Measurements from ENCODE around the gene AMN1. TPM values are rescaled to one million over a fixed set of nuclear protein-coding genes. Genes with fewer than 3 reads are reported as not detected.
"Not testable (repeated sequence)": the region's sequence is repeated elsewhere in the genome, so short reads cannot be mapped to it uniquely, and the experiment has no call there.

AMN1 gene
- total RNA-seq, 1 donor from 2014 or later: 9.8 TPM

DNA sequence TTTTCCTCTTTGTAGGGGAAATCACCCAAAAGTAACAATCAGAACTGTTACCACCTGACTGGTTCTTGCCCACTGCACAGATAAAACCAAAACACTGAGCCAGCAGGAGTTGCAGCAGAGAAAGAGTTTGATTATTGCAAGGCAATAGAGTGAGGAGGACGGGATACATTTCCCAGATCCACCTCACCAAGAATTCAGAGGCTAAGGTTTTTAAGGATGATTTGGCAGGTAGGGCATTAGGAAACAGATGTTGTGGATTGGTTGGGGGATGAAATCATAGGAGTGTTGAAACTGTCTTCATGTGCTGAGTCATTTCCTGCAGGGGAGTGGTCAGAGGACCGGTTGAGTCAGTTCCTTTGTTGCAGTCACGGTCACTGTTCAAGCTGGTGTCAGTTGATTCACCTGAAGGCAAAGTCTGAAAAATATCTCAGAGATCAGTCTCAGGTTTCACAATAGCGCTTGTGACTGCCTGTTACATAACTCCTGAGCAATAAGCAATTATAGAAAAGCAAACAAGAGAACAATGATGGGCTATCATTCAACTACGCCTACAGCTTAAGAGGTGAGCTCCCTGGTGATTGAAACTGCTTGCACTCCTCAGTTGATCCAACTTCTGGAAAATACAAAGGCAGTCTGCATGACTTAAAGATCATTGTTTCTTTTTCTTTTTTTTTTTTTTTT, 20.3 kb upstream of the AMN1 start:
- no peak for TF ChIP-seq CTCF (conservative IDR thresholded peaks at IDR 0.05; ENCODE audit: low read depth, low read length)
- H3K4me3 ChIP-seq (ENCODE audit: low read depth, low read length): no peak overlapping the region
- peak; percentile 99 for DNase-seq (ENCODE audit: low read depth)

DNA sequence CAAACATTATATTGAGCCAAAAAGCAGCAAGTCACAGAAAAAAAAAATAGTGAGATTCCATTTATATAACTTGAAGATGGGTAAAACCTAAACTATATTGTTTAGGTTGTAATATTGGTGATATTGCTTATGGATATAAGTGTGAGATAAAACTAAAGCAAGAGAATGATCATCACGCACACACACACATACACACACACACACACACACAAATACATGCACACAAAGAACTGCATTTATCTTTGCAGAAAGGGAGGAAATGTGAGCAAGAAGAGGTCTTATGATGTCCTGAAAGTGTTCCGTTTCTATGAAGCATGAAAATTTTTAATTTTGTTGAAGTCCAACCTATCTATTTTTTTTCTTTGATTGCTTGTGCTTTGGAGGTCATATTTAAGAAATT, 16.4 kb upstream of the AMN1 start:
- TF ChIP-seq CTCF (conservative IDR thresholded peaks at IDR 0.05; ENCODE audit: low read depth, low read length): no peak
- no peak overlapping the region for H3K4me3 ChIP-seq (ENCODE audit: low read depth, low read length)
- no peak for DNase-seq (ENCODE audit: low read depth)

- not testable (repeated sequence) for DNase-seq (ENCODE audit: low read depth); H3K4me3 ChIP-seq (ENCODE audit: low read depth, low read length)
Measured at GRCh38 chr12:31744363-31744762, 15.5 kb upstream of the AMN1 start.

DNA sequence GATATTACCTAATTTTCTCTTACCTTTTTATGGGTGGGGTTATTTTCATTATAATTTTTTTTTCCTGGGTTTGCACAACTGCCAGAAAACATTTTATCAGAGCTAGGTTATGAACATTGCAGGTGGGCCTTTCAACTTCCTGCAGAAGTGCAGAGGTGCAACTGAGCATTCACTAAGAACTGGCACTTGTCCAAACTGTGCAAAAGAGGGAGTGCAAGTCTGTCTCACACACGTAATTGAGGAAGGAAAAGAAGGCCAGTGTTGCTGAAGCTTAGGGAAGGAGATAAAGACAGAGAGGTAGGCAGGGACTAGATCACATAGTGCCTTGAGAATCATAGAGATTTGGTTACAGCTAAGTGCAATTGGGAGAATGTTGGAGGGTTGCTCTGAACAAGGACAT, 14.1 kb upstream of the AMN1 start:
- H3K4me3 ChIP-seq (ENCODE audit: low read depth, low read length): no peak overlapping the region
- peak; percentile 7 for DNase-seq (ENCODE audit: low read depth)
- TF ChIP-seq CTCF (conservative IDR thresholded peaks at IDR 0.05; ENCODE audit: low read depth, low read length): no peak

- DNase-seq (ENCODE audit: low read depth): no peak
- H3K4me3 ChIP-seq (ENCODE audit: low read depth, low read length): no peak overlapping the region
- no peak for TF ChIP-seq CTCF (conservative IDR thresholded peaks at IDR 0.05; ENCODE audit: low read depth, low read length)
Measured at GRCh38 chr12:31740628-31741027, 11.8 kb upstream of the AMN1 start.

- no peak for DNase-seq (ENCODE audit: low read depth)
- no peak overlapping the region for H3K4me3 ChIP-seq (ENCODE audit: low read depth, low read length)
- TF ChIP-seq CTCF (conservative IDR thresholded peaks at IDR 0.05; ENCODE audit: low read depth, low read length): no peak
Measured at GRCh38 chr12:31737763-31738162, 8.9 kb upstream of the AMN1 start.

DNA sequence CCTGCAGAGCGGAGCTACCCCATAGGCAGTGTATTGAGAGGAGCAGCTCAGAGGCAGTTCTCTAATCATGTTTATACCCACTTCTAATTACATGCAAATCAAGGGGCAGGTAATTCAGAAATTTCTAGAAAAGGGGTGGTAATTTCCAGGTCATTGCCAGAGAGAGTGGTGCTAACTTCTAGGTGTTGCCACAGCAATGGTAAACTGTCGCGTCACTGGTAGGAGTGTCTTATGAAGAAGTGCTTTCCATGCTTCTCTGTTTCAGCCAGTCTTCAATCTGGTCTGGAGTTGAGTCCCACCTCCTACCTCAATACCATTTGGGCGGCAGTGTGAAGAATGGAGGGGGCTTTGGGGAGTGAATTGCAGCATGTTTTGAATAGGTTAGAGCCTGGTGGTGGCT, 8.5 kb upstream of the AMN1 start:
- TF ChIP-seq CTCF (conservative IDR thresholded peaks at IDR 0.05; ENCODE audit: low read depth, low read length): no peak
- no peak overlapping the region for H3K4me3 ChIP-seq (ENCODE audit: low read depth, low read length)
- no peak for DNase-seq (ENCODE audit: low read depth)
